Choroid plexus epithelial cell (primary cell): ENCODE measurements around the gene CRACR2A.

Experiments
- DNase-seq: peaks from one replicate; pipeline ENCODE4 v3.0.0-alpha.2; 2010; ENCODE audit warnings: low read depth
- H3K4me3 ChIP-seq: 2 replicates; pipeline ENCODE4 v1.5.1; 2011; ENCODE audit warnings: low read depth, mild to moderate bottlenecking, control low read depth, low read length, moderate library complexity
- CTCF ChIP-seq: conservative IDR thresholded peaks from 2 replicates; pipeline ENCODE4 v1.5.1; 2011; ENCODE audit warnings: low read depth, mild to moderate bottlenecking, control low read depth, inconsistent platforms, low read length, moderate library complexity

Gene CRACR2A

GRCh38 chr12:3673981-3674708 is 78.8 kb downstream of the CRACR2A start:
- no peak overlapping the region for H3K4me3 ChIP-seq
- no peak for DNase-seq
- no peak for TF ChIP-seq CTCF

DNA sequence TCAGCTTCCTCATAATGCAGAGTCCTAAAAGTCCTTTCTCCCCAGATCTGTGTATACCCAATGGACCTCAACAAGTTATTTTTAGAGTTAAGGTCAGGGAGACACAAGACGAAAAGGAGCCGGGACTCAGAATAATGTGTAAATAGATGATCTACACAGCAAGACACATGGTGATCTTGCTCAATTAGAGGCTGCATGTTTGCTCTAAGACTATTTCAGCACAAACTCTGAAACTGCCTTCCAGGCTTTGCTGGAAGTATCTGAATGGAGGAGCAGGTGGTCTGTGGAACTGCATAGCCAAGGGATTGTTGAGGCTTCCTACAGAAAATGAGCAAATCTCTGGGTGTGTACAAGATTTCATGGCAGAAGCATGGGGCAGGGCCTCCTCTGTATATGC is 80.8 kb downstream of the CRACR2A start:
- TF ChIP-seq CTCF: no peak
- peak; percentile 25 for DNase-seq
- H3K4me3 ChIP-seq: no peak overlapping the region

GRCh38 chr12:3671330-3672112 is 81.4 kb downstream of the CRACR2A start:
- no peak overlapping the region for H3K4me3 ChIP-seq
- no peak for TF ChIP-seq CTCF
- no peak for DNase-seq

GRCh38 chr12:3670083-3670620 is 82.8 kb downstream of the CRACR2A start:
- H3K4me3 ChIP-seq: no peak overlapping the region
- no peak for DNase-seq
- no peak for TF ChIP-seq CTCF

GRCh38 chr12:3669594-3669993 is 83.3 kb downstream of the CRACR2A start:
- no peak for DNase-seq
- TF ChIP-seq CTCF: no peak
- H3K4me3 ChIP-seq: no peak overlapping the region

DNA sequence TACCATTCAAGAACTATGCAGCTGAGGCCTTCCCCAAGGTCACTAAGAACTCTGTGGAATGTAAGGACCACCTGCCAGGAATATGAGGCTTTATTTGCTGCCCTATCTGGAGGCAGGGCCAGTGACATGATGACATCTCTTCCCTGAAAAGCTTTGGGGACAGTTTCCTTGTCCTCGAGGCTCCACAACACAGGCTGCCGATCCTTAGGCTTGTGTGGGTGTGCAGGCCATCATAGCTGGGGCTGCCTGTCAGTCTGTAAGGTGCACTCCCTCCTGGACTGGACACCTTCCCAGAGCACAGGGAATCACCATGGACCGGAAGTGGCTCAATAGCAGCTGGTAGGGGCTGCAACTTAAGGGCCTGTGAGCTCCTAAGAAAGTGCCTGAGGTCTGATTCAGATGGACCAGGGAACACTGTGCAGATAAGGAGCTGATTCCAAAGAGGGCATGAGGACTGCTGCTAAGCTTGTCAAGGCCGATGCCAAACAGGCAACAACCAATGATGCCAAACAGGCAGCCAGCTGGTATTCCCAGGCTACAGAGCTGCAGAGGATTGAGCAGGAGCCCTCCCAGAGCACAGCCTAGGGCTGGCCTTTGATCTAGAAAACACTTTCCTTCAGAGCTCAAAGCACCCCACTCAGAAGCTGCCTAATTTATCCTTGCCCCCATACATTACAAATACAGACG is 84.3 kb downstream of the CRACR2A start:
- no peak for DNase-seq
- no peak for TF ChIP-seq CTCF
- no peak overlapping the region for H3K4me3 ChIP-seq
